GM18499 (cell line): ENCODE results near the gene RASGRP4.
"Not testable (repeated sequence)": the region's sequence is repeated elsewhere in the genome, so short reads cannot be mapped to it uniquely, and the experiment has no call there.

ENCODE experiments used
- ATAC-seq: cut with Tn5 transposase; IDR thresholded peaks from one replicate; pipeline ENCODE4 v1.9.1; 2021; ENCODE audit warnings: moderate number of reproducible peaks; ENCODE audit not compliant: insufficient read depth, unreplicated experiment

Gene RASGRP4

DNA sequence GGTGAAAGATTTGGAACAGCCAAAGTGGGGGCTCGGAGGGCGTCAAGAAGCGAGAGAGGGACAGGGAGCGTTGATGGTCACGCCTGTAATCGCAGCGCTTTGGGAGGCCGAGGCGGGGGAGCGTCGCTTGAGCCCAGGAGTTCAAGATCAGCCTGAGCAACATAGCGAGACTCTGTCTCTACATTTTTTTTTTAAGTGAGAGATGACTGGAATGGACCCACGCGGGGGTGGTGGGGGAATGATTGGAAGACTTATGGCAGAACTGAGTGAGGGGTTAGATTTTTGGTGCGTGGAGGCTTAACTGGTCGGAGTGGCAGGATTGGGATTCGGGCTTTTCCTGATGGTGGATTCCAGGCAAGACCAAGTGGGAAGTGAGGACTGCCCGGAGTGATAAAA is 50.9 kb downstream of the RASGRP4 start:
- ATAC-seq = no peak

DNA sequence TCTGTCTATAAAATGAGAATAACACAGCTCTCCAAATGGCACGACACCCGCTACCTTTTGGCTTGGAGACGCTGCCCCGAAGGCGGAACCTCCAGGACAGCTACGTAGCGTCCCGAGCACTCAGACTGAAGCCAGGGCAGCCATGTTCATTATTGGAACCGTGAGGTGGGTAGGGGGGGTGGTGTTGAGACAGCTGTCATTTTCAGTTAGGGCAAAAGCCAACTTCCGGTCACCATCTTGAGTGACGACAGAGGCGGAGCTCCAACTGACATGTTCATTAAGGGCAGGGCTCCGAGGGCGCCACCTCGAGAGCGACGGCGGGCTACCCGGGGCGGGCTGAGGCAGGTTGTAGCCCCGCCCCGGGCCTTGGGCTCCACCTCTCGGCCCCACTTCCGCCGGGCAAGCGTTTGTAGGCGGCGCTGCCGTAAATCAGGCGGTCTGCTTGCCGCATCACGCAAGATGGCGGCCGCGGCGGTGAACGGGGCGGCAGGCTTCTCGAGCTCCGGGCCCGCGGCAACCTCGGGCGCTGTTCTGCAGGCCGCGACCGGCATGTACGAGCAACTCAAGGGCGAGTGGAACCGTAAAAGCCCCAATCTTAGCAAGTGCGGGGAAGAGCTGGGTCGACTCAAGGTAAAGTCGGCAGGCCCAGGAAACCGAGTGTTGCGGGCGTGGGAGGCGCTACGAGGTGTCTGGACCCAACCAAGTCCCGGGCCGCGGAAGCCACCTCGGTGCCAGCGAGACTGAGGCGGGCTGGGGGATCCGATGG is 51.5 kb downstream of the RASGRP4 start, which contains the start of gene PSMD8:
Gene PSMD8 (plus strand): TSS at position 240 of the 766 bp plus-strand sequence. CDS start 31 bp downstream, at position 271.
- peak; percentile 68 for ATAC-seq

GRCh38 chr19:38373907-38374331 is 52.1 kb downstream of the RASGRP4 start:
- no peak for ATAC-seq

DNA sequence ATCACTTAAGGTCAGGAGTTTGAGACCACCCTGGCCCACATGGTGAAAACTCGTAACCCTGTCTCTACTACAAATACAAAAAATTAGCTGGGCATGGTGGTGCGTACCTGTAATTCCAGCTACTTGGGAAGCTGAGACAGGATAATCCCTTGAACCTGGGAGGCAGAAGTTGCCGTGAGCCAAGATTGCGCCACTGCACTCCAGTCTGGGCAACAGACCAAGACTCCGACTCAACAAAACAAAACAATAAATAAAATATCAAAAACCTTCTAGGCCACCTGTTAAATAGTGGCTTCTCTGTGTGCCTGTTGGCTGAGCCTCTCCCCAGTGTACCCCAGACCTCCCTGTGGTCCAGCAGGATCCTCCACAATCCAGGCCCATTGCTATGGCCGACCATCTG is 54.9 kb downstream of the RASGRP4 start:
- no peak for ATAC-seq

GRCh38 chr19:38370299-38370698 is 55.7 kb downstream of the RASGRP4 start:
- no peak for ATAC-seq

DNA sequence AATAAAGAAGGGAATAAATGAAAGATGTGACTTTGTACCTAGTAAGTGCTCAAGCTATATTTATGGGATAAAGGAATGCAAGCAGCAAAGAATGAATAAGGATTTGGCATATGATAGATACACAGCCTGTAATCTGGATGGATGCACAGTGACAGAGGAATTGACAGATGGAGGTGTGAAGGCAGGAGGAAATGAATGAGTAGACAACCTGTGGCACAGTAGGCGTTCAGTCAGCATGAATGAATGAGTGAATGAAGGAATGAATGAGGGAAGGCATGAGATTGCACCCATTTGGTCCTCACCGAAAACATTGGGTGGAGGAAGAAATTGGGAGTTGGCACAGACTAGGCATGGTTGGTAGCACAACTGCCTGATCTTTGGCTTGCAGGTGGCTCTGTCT is 56.4 kb downstream of the RASGRP4 start:
- no peak for ATAC-seq

- no peak for ATAC-seq
These were observed 59.0 kb downstream of the RASGRP4 start for GRCh38 chr19:38367041-38367440.

DNA sequence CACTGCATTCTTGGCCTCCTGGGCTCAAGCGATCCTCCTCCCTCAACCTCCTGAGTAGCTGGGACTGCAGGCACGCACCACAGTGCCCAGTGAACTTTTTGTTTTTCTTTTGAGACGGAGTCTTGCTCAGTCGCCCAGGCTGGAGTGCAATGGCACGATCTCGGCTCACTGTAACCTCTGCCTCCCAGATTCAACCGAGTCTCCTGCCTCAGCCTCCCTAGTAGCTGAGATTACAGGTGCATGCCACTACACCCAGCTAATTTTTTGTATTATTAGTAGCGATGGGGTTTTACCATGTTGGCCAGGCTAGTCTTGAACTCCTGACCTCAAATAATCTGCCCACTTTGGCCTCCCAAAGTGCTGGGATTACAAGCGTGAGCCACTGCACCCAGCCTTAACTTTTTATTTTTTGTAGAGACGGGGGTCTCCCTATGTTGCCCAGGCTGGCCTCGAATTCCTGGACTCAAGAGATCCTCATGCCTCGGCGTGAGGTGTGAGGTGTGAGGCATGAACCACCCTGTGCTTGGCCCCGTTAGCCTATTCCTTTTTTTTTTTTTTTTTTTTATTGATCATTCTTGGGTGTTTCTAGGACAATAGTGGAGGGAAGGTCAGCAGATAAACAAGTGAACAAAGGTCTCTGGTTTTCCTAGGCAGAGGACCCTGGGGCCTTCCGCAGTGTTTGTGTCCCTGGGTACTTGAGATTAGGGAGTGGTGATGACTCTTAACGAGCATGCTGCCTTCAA is 62.9 kb downstream of the RASGRP4 start:
- not testable (repeated sequence) for ATAC-seq

- no peak for ATAC-seq
These were observed 63.7 kb downstream of the RASGRP4 start for GRCh38 chr19:38362076-38362945.

DNA sequence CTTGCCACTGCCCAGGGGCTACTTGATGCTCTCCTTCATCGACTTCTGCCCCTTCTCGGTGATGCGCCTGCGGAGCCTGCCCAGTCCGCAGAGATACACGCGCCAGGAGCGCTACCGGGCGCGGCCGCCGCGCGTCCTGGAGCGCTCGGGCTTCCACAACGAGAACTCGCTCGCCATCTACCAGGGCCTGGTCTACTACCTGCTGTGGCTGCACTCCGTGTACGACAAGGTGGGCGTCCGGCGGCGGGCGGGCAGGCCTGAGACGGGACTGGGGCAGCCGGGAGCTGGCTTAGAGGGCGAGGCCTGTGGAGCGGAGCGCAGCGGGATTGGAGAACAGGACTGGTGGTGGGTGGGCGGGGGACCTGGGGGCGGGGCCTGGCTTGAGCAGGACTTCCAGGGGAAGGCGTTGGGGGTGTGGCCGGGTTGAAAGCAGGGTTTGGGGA is 64.4 kb downstream of the RASGRP4 start:
- no peak for ATAC-seq

DNA sequence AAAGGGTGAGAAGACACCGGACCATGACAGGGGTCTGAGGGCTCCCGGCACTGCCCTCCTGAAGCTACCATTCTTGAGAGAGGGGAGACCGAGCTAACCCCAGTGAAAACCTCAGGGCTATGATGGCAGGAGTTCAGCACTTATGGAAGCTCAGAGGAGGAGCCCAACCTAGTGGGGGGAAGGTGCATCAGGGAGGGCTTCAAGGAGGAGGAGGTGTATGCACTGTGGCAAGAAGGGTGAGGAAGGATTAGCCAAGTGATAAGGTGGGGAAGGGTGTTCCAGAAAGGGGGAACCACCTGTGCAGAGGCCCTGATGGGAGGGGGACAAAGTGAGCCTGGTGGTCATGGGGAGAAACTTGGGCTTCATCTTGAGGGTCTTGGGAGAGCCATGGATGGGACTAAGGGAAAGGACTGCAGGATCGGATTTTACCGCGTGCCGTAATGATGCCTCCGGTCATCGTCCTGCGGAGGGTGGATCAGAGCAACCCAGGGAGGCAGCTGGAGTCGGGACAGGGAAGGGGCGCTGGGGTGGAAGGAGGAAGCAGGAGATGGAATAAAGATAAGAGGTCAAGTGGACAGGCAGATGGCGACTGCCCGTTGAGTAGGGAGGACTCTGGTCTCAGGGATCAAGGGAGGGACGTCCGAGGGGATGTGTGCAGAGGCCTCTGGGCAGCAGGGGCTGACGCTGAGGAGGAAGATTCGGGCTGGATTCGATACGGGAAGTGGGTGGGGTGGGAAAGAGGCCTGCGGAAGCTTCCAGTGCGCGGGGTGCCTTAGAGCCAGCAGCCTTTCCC is 65.0 kb downstream of the RASGRP4 start:
- ATAC-seq = no peak

DNA sequence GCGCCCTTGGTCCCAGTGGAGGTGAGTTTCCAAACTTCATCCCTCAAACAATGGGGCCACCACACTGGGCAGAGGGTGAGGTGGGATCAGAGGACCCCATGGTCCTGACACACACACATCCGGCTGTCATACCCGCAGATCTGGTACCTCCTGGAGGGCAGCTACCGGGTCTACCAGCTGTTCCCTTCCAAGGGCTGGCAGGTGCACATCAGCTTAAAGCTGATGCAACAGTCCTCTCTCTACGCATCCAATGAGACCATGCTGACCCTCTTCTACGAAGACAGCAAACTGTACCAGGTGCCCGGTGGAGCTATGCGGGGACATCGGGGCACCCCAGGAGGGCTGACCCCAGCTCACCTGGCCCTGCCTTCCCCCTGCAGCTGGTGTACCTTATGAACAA is 65.7 kb downstream of the RASGRP4 start:
- ATAC-seq = no peak

DNA sequence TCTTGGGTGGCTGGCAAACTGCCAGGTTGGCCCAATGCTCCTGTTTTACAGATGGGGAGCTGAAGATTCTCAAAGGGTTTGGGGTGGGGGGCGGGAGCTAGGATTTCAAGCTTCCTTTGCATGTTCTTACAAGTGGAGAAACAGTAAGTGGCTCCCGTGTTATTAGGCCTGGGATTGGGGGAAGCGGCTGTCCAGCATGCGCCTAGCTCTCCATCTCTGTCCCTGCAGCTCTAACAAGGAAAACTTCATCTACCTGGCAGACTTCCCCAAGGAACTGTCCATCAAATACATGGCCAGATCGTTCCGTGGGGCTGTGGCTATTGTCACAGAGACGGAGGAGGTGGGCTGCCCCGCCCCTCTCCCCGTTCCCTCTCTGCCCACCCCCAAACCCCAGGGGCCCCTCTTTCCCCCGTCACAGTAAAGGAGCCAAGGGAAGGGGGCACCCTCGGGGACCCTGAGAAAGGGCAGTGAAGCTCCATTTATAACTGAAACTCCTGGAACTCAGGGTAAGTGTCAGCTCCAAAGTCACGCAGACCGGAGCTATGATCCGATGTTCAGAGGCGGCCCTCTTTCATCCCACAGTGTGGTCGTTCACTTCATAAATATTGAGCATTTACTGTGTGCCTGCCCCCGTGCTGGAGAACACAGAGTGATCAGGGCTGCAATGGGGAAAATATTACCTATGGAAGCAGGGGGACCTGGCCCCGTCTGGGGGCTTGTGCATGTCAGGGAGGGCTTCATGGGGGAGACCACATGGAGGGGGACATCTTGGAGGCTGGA is 66.6 kb downstream of the RASGRP4 start:
- no peak for ATAC-seq
